ENCODE measurements around the gene UBN1. TPM values are rescaled to one million over a fixed set of nuclear protein-coding genes. Genes with fewer than 3 reads are reported as not detected.

The UBN1 gene
- total RNA-seq, 5 donors from 2014 or later (not counting 1 experiment from before 2014, with no cell fraction given): 41.8 to 53.7 (median 48.2) TPM

GRCh38 chr16:4920826-4921225 is 73.5 kb downstream of the UBN1 start:
- WGBS (ENCODE audit: insufficient coverage): 70% methylated on average over 5 of the region's 5 CpGs
- Histone ChIP-seq H3K9me3 (no peaks in the 10 kb centered on the region), H3K4me1 (ENCODE audit: control insufficient read depth in 1 of 2, extremely low read depth in 1 of 2, insufficient read depth in 2 of 2, low read length in 2 of 2) (no peaks in the 10 kb centered on the region), H3K4me3 (ENCODE audit: control insufficient read depth in 1 of 2, extremely low read depth in 1 of 2, low read length in 1 of 2) (no peak overlapping the region), H3K27me3 (replicated peaks in 1 of 2; ENCODE audit: control insufficient read depth in 2 of 2, extremely low read depth in 1 of 2, insufficient read depth in 2 of 2, low read length in 1 of 2) (peaks cover 0 to 32% of the 10 kb centered on the region in 2 experiments), H3K27ac (ENCODE audit: low read length) (no peak overlapping the region), H3K36me3 (ENCODE audit: control insufficient read depth in 2 of 2, extremely low read depth in 1 of 2, insufficient read depth in 1 of 2, low read length in 1 of 2) (no peaks in the 10 kb centered on the region)
- Mint-ChIP-seq H3K4me3 (no peak overlapping the region), H3K9me3 (no peaks in the 10 kb centered on the region), H3K27me3 (peaks cover 0 to 5% of the 10 kb centered on the region in 2 donors), H3K4me1 (no peaks in the 10 kb centered on the region), H3K36me3 (no peaks in the 10 kb centered on the region), H3K27ac (no peak overlapping the region)
- ATAC-seq (replicated peaks in 1 of 4) (no peak), DNase-seq (no peak)
- ChIA-PET POLR2A (no interaction called here), CTCF (no interaction called here)

- Histone ChIP-seq H3K9me3 (no peaks in the 10 kb centered on the region), H3K36me3 (ENCODE audit: control insufficient read depth in 2 of 2, extremely low read depth in 1 of 2, insufficient read depth in 1 of 2, low read length in 1 of 2) (no peaks in the 10 kb centered on the region), H3K4me1 (ENCODE audit: control insufficient read depth in 1 of 2, extremely low read depth in 1 of 2, insufficient read depth in 2 of 2, low read length in 2 of 2) (no peaks in the 10 kb centered on the region), H3K27ac (ENCODE audit: low read length) (no peak overlapping the region), H3K27me3 (replicated peaks in 1 of 2; ENCODE audit: control insufficient read depth in 2 of 2, extremely low read depth in 1 of 2, insufficient read depth in 2 of 2, low read length in 1 of 2) (peaks cover 0 to 32% of the 10 kb centered on the region in 2 experiments), H3K4me3 (ENCODE audit: control insufficient read depth in 1 of 2, extremely low read depth in 1 of 2, low read length in 1 of 2) (no peak overlapping the region)
- CTCF ChIA-PET: no interaction called here
- 66% methylated on average over 5 of the region's 18 CpGs for WGBS (ENCODE audit: insufficient coverage)
- Mint-ChIP-seq H3K4me3 (no peak overlapping the region), H3K36me3 (peaks cover 7% of the 10 kb centered on the region), H3K9me3 (peaks cover 5 to 12% (median 12%) of the 10 kb centered on the region in 3 donors), H3K27me3 (peaks cover 0 to 5% of the 10 kb centered on the region in 2 donors), H3K4me1 (no peaks in the 10 kb centered on the region), H3K27ac (no peak overlapping the region)
- POLR2A ChIA-PET: no interaction called here
- DNase-seq (no peak), ATAC-seq (replicated peaks in 1 of 4) (no peak)
Observed at GRCh38 chr16:4922721-4923342, 75.6 kb downstream of the UBN1 start.

GRCh38 chr16:4923853-4924252 is 76.6 kb downstream of the UBN1 start:
- Histone ChIP-seq H3K9me3 (no peaks in the 10 kb centered on the region), H3K27ac (ENCODE audit: low read length) (no peak overlapping the region), H3K4me3 (ENCODE audit: control insufficient read depth in 1 of 2, extremely low read depth in 1 of 2, low read length in 1 of 2) (no peak overlapping the region), H3K36me3 (ENCODE audit: control insufficient read depth in 2 of 2, extremely low read depth in 1 of 2, insufficient read depth in 1 of 2, low read length in 1 of 2) (no peaks in the 10 kb centered on the region), H3K27me3 (replicated peaks in 1 of 2; ENCODE audit: control insufficient read depth in 2 of 2, extremely low read depth in 1 of 2, insufficient read depth in 2 of 2, low read length in 1 of 2) (peaks cover 0 to 28% of the 10 kb centered on the region in 2 experiments), H3K4me1 (ENCODE audit: control insufficient read depth in 1 of 2, extremely low read depth in 1 of 2, insufficient read depth in 2 of 2, low read length in 2 of 2) (no peaks in the 10 kb centered on the region)
- Mint-ChIP-seq H3K9me3 (peaks cover 5 to 12% (median 12%) of the 10 kb centered on the region in 3 donors), H3K36me3 (peaks cover 7% of the 10 kb centered on the region), H3K4me3 (no peak overlapping the region), H3K27ac (no peak overlapping the region), H3K27me3 (peaks cover 0 to 5% of the 10 kb centered on the region in 2 donors), H3K4me1 (no peaks in the 10 kb centered on the region)
- POLR2A ChIA-PET: no interaction called here
- 86% methylated on average over 4 of the region's 6 CpGs for WGBS (ENCODE audit: insufficient coverage)
- ATAC-seq (replicated peaks in 1 of 4) (no peak), DNase-seq (no peak)
- CTCF ChIA-PET: no interaction called here

- H3K36me3 Mint-ChIP-seq: peaks cover 7% of the 10 kb centered on the region
- Histone ChIP-seq H3K9me3 (no peaks in the 10 kb centered on the region), H3K27me3 (replicated peaks in 1 of 2; ENCODE audit: control insufficient read depth in 2 of 2, extremely low read depth in 1 of 2, insufficient read depth in 2 of 2, low read length in 1 of 2) (peaks cover 0 to 25% of the 10 kb centered on the region in 2 experiments), H3K36me3 (ENCODE audit: control insufficient read depth in 2 of 2, extremely low read depth in 1 of 2, insufficient read depth in 1 of 2, low read length in 1 of 2) (no peaks in the 10 kb centered on the region), H3K27ac (ENCODE audit: low read length) (no peak overlapping the region), H3K4me3 (ENCODE audit: control insufficient read depth in 1 of 2, extremely low read depth in 1 of 2, low read length in 1 of 2) (no peak overlapping the region), H3K4me1 (ENCODE audit: control insufficient read depth in 1 of 2, extremely low read depth in 1 of 2, insufficient read depth in 2 of 2, low read length in 2 of 2) (no peaks in the 10 kb centered on the region)
- ChIA-PET POLR2A (no interaction called here), CTCF (no interaction called here)
- H3K4me3 Mint-ChIP-seq: no peak overlapping the region
- peaks cover 5 to 12% (median 12%) of the 10 kb centered on the region in 3 donors for H3K9me3 Mint-ChIP-seq
- DNase-seq: no peak
- H3K27me3 Mint-ChIP-seq: peaks cover 0 to 5% of the 10 kb centered on the region in 2 donors
- H3K27ac Mint-ChIP-seq: no peak overlapping the region
- H3K4me1 Mint-ChIP-seq: no peaks in the 10 kb centered on the region
- WGBS (ENCODE audit: insufficient coverage): 62% methylated on average over 11 of the region's 12 CpGs
- ATAC-seq (replicated peaks in 1 of 4): no peak
Observed at GRCh38 chr16:4924593-4925292, 77.5 kb downstream of the UBN1 start.

GRCh38 chr16:4925293-4925607 is 78.0 kb downstream of the UBN1 start:
- Mint-ChIP-seq H3K9me3 (peaks cover 5 to 12% (median 12%) of the 10 kb centered on the region in 3 donors), H3K4me1 (no peaks in the 10 kb centered on the region), H3K27ac (no peak overlapping the region), H3K36me3 (peaks cover 7% of the 10 kb centered on the region), H3K27me3 (peaks cover 0 to 5% of the 10 kb centered on the region in 2 donors), H3K4me3 (no peak overlapping the region)
- Histone ChIP-seq H3K9me3 (no peaks in the 10 kb centered on the region), H3K36me3 (ENCODE audit: control insufficient read depth in 2 of 2, extremely low read depth in 1 of 2, insufficient read depth in 1 of 2, low read length in 1 of 2) (no peaks in the 10 kb centered on the region), H3K27me3 (replicated peaks in 1 of 2; ENCODE audit: control insufficient read depth in 2 of 2, extremely low read depth in 1 of 2, insufficient read depth in 2 of 2, low read length in 1 of 2) (peaks cover 0 to 25% of the 10 kb centered on the region in 2 experiments), H3K4me1 (ENCODE audit: control insufficient read depth in 1 of 2, extremely low read depth in 1 of 2, insufficient read depth in 2 of 2, low read length in 2 of 2) (no peaks in the 10 kb centered on the region), H3K4me3 (ENCODE audit: control insufficient read depth in 1 of 2, extremely low read depth in 1 of 2, low read length in 1 of 2) (no peak overlapping the region), H3K27ac (ENCODE audit: low read length) (no peak overlapping the region)
- WGBS (ENCODE audit: insufficient coverage): no CpG with 5 or more reads among the region's 5 CpGs
- no peak for ATAC-seq (replicated peaks in 1 of 4)
- DNase-seq: no peak
- POLR2A ChIA-PET: no interaction called here
- CTCF ChIA-PET: no interaction called here

- H3K27ac ChIP-seq (ENCODE audit: low read length): no peak overlapping the region
- Mint-ChIP-seq H3K27me3 (peaks cover 4 to 6% of the 10 kb centered on the region in 2 donors), H3K9me3 (peaks cover 5 to 12% (median 12%) of the 10 kb centered on the region in 3 donors), H3K4me3 (no peak overlapping the region), H3K36me3 (peaks cover 7% of the 10 kb centered on the region), H3K4me1 (no peaks in the 10 kb centered on the region), H3K27ac (no peak overlapping the region)
- no peak for DNase-seq
- ChIA-PET POLR2A (no interaction called here), CTCF (no interaction called here)
- 100% methylated on average over 1 of the region's 5 CpGs for WGBS (ENCODE audit: insufficient coverage)
- no peak overlapping the region for H3K4me3 ChIP-seq (ENCODE audit: control insufficient read depth in 1 of 2, extremely low read depth in 1 of 2, low read length in 1 of 2)
- H3K9me3 ChIP-seq: no peaks in the 10 kb centered on the region
- no peaks in the 10 kb centered on the region for H3K4me1 ChIP-seq (ENCODE audit: control insufficient read depth in 1 of 2, extremely low read depth in 1 of 2, insufficient read depth in 2 of 2, low read length in 2 of 2)
- H3K27me3 ChIP-seq (replicated peaks in 1 of 2; ENCODE audit: control insufficient read depth in 2 of 2, extremely low read depth in 1 of 2, insufficient read depth in 2 of 2, low read length in 1 of 2): peaks cover 0 to 25% of the 10 kb centered on the region in 2 experiments
- no peak for ATAC-seq (replicated peaks in 1 of 4)
- H3K36me3 ChIP-seq (ENCODE audit: control insufficient read depth in 2 of 2, extremely low read depth in 1 of 2, insufficient read depth in 1 of 2, low read length in 1 of 2): no peaks in the 10 kb centered on the region
Observed at GRCh38 chr16:4925791-4926190, 78.5 kb downstream of the UBN1 start.
